Tibial artery (tissue), 4 donors: ENCODE data around the gene CYB5A.

ENCODE experiments used
- DNase-seq, 2 donors: peaks; one replicate each; pipeline ENCODE4 v3.0.0-alpha.2; 2019
- H3K27ac ChIP-seq, 2 donors: fragments of 200-600 bp; sonication (generic) in 1 of 2; 1 replicate in 1 of 2; 2 replicates in 1 of 2; pipeline ENCODE4 v1.5.1; 2018 to 2019; ENCODE audit warnings: mild to moderate bottlenecking in 1 of 2
- H3K27me3 ChIP-seq, 2 donors: fragments of 200-600 bp; sonication (generic) in 1 of 2; one replicate each; pipeline versions ENCODE4 v1.5.1 to v1.6.0; 2016 to 2019
- H3K36me3 ChIP-seq, 3 donors: fragments of 200-600 bp; sonication (generic) in 2 of 3; one replicate each; pipeline ENCODE4 v1.5.1; 2016 to 2019; ENCODE audit warnings: mild to moderate bottlenecking in 2 of 3
- H3K4me1 ChIP-seq, 4 donors: fragments of 200-600 bp; sonication (generic) in 2 of 4; 1 replicate in 3 of 4; 2 replicates in 1 of 4; pipeline ENCODE4 v1.5.1; 2016 to 2019
- H3K4me3 ChIP-seq, 2 donors: fragments of 200-600 bp; sonication (generic) in 1 of 2; 1 replicate in 1 of 2; 2 replicates in 1 of 2; pipeline ENCODE4 v1.5.1; 2018 to 2019; ENCODE audit warnings: mild to moderate bottlenecking in 2 of 2
- H3K9me3 ChIP-seq, 3 donors: fragments of 200-600 bp; sonication (generic) in 1 of 3; one replicate each; pipeline ENCODE4 v1.5.1; 2016 to 2019
- intact Hi-C: fragments of 100-400 bp; cut with DNase I; formaldehyde crosslinking; loops from one replicate; pipeline ENCODE4 v1.15.0; 2023; ENCODE audit warnings: low total_unique reads
- TF ChIP-seq, protein P1 (sequence below), 2 experiments: fragments of 200-600 bp in 1 of 2; fragments of 450-650 bp in 1 of 2; IDR thresholded peaks; one replicate each; pipeline ENCODE4 v1.5.1; 2017 to 2019; ENCODE audit warnings: antibody characterized with exemption in 2 of 2, mild to moderate bottlenecking in 1 of 2, moderate library complexity in 1 of 2

The CYB5A gene

DNA sequence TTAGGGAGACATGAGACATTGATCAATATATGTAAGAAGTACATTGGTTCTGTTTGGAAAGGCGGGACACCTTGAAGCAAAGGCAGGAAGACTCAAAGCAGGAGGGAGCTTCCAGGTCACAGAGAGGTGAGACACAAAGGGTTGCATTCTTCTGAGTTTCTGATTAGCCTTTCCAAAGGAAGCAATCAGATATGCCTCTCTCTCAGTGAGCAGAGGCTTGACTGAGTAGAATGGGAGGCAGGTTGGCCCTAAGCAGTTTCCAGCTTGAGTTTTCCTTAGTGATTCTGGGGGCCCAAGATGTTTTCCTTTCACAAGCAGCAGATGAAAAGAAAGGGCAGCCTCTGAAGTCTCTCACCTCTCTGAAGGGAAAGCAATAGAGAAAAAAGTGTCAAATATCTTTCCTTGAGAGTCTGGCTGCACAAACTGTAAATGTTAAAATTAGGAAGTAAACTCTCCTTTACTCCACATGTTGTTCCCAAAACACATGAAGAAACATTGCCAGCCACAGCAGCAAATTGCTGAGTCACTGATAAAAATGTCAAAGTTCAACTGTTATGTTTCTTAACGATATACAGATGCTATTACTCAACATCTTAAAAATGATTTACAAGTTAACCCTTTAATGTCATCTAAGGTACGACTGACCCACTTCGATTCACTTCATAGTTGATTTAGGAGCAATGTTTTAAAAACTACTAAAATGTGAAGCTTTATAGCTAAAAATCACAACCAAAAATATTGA, 40.3 kb downstream of the CYB5A start:
- no peak overlapping the region for H3K27ac ChIP-seq
- peaks cover 0 to 13% (median 2%) of the 10 kb centered on the region in 4 donors for H3K4me1 ChIP-seq
- peaks cover 0 to 23% (median 7%) of the 10 kb centered on the region in 3 donors for H3K36me3 ChIP-seq
- DNase-seq: peak in 1 of 2 donors; percentile 36
- intact Hi-C loops: no loop called here
- H3K9me3 ChIP-seq: no peaks in the 10 kb centered on the region
- H3K4me3 ChIP-seq: no peak overlapping the region
- TF ChIP-seq, protein P1, sequence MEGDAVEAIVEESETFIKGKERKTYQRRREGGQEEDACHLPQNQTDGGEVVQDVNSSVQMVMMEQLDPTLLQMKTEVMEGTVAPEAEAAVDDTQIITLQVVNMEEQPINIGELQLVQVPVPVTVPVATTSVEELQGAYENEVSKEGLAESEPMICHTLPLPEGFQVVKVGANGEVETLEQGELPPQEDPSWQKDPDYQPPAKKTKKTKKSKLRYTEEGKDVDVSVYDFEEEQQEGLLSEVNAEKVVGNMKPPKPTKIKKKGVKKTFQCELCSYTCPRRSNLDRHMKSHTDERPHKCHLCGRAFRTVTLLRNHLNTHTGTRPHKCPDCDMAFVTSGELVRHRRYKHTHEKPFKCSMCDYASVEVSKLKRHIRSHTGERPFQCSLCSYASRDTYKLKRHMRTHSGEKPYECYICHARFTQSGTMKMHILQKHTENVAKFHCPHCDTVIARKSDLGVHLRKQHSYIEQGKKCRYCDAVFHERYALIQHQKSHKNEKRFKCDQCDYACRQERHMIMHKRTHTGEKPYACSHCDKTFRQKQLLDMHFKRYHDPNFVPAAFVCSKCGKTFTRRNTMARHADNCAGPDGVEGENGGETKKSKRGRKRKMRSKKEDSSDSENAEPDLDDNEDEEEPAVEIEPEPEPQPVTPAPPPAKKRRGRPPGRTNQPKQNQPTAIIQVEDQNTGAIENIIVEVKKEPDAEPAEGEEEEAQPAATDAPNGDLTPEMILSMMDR (IDR thresholded peaks at IDR 0.05): no peak
- H3K27me3 ChIP-seq: no peaks in the 10 kb centered on the region

DNA sequence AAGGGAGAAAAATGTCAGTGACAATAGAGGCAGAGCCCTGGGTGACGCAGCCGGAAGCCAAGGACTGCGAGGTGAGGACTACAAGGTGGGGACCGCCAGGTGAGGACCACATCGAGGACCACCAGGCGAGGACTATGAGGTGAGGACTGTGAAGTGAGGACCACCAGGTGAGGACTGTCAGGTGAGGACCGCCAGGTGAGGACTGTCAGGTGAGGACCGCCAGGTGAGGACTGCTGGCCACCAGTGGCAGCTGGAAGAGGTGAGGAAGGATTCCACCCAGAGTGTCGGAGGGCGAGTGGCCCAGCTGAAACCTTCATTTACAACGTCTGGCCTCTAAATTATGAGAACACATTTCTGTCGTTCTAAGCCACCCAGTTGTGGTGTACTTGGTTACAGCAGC, 41.6 kb downstream of the CYB5A start:
- intact Hi-C loops: no loop called here

GRCh38 chr18:74249181-74249968, 42.4 kb downstream of the CYB5A start:
- intact Hi-C loops: no loop called here
- H3K27me3 ChIP-seq: no peaks in the 10 kb centered on the region
- peaks cover 0 to 13% (median 2%) of the 10 kb centered on the region in 4 donors for H3K4me1 ChIP-seq

More for the DNA sequence above, 41.6 kb downstream of the CYB5A start:
- DNase-seq: no peak
- TF ChIP-seq, protein P1 (IDR thresholded peaks at IDR 0.05): no peak
- H3K36me3 ChIP-seq: peaks cover 0 to 20% (median 7%) of the 10 kb centered on the region in 3 donors
- no peaks in the 10 kb centered on the region for H3K27me3 ChIP-seq
- H3K4me1 ChIP-seq: peaks cover 0 to 13% (median 2%) of the 10 kb centered on the region in 4 donors
- no peak overlapping the region for H3K27ac ChIP-seq
- no peaks in the 10 kb centered on the region for H3K9me3 ChIP-seq
- no peak overlapping the region for H3K4me3 ChIP-seq

GRCh38 chr18:74248595-74248994, 43.2 kb downstream of the CYB5A start:
- TF ChIP-seq, protein P1 (IDR thresholded peaks at IDR 0.05): no peak
- intact Hi-C loops: no loop called here
- no peaks in the 10 kb centered on the region for H3K27me3 ChIP-seq
- peaks cover 0 to 13% (median 2%) of the 10 kb centered on the region in 4 donors for H3K4me1 ChIP-seq
- DNase-seq: no peak
- H3K27ac ChIP-seq: no peak overlapping the region
- no peaks in the 10 kb centered on the region for H3K9me3 ChIP-seq
- peaks cover 0 to 20% (median 7%) of the 10 kb centered on the region in 3 donors for H3K36me3 ChIP-seq
- H3K4me3 ChIP-seq: no peak overlapping the region

More at GRCh38 chr18:74249181-74249968, 42.4 kb downstream of the CYB5A start:
- H3K27ac ChIP-seq: no peak overlapping the region
- peak in 1 of 2 donors; percentile 35 for DNase-seq
- TF ChIP-seq, protein P1 (IDR thresholded peaks at IDR 0.05): no peak
- no peak overlapping the region for H3K4me3 ChIP-seq
- H3K36me3 ChIP-seq: peaks cover 0 to 20% (median 7%) of the 10 kb centered on the region in 3 donors
- no peaks in the 10 kb centered on the region for H3K9me3 ChIP-seq

- Histone ChIP-seq H3K36me3 (peaks cover 0 to 20% (median 4%) of the 10 kb centered on the region in 3 donors), H3K27ac (no peak overlapping the region), H3K9me3 (no peaks in the 10 kb centered on the region), H3K27me3 (no peaks in the 10 kb centered on the region), H3K4me1 (peaks cover 0 to 13% (median 2%) of the 10 kb centered on the region in 4 donors), H3K4me3 (no peak overlapping the region)
- intact Hi-C loops: no loop called here
- TF ChIP-seq, protein P1 (IDR thresholded peaks at IDR 0.05): no peak
- DNase-seq: no peak
Measured at GRCh38 chr18:74248189-74248588, 43.6 kb downstream of the CYB5A start.
